ENCODE data around the gene NPFFR2.
"Not testable (repeated sequence)": the region's sequence is repeated elsewhere in the genome, so short reads cannot be mapped to it uniquely, and the experiment has no call there.

GRCh38 chr4:72090606-72091005 is 58.8 kb downstream of the NPFFR2 start:
- not testable (repeated sequence) for TF ChIP-seq CTCF (conservative IDR thresholded peaks at IDR 0.05 in 1 of 2, IDR thresholded peaks at IDR 0.05 in 1 of 2; ENCODE audit: extremely low read depth in 1 of 2, insufficient read depth in 1 of 2, low read depth in 1 of 2, low read length in 2 of 2); EZH2 (IDR thresholded peaks at IDR 0.05; ENCODE audit: borderline replicate concordance, low read length)

Measured in mammary epithelial cell (primary cell).